22Rv1 (cell line): ENCODE measurements around the gene NPEPPS.
"Not testable (repeated sequence)": the region's sequence is repeated elsewhere in the genome, so short reads cannot be mapped to it uniquely, and the experiment has no call there.

Experiments used
- CTCF ChIP-seq: fragments of 450-650 bp; IDR thresholded peaks from 2 replicates; pipeline ENCODE4 v1.5.1; 2017; ENCODE audit warnings: mild to moderate bottlenecking
- ZFX ChIP-seq: fragments of 450-650 bp; IDR thresholded peaks from 2 replicates; pipeline ENCODE4 v1.6.1; 2017; ENCODE audit warnings: antibody characterized with exemption, borderline replicate concordance

- TF ChIP-seq CTCF, ZFX: not testable (repeated sequence)
These were observed 39.1 kb upstream of the NPEPPS start for GRCh38 chr17:47491841-47492212.
